Esophagus muscularis mucosa (tissue), 3 donors: ENCODE results near the gene TNS4.

Experiments
- CTCF ChIP-seq, 3 experiments: fragments of 200-600 bp in 2 of 3; fragments of 450-650 bp in 1 of 3; sonication (generic) in 2 of 3; IDR thresholded peaks; one replicate each; pipeline ENCODE4 v1.5.1; 2017 to 2019; ENCODE audit warnings: antibody characterized with exemption in 3 of 3, mild to moderate bottlenecking in 2 of 3, moderate library complexity in 1 of 3
- POLR2A ChIP-seq: fragments of 450-650 bp; IDR thresholded peaks from one replicate; pipeline ENCODE4 v1.6.1; 2017; ENCODE audit warnings: antibody characterized with exemption, moderate library complexity, mild to moderate bottlenecking, low read depth
- POLR2AphosphoS5 ChIP-seq, 2 donors: sonication (generic); formaldehyde crosslinking; IDR thresholded peaks; one replicate each; pipeline ENCODE4 v1.6.1; 2017; ENCODE audit warnings: antibody characterized with exemption in 2 of 2

- TF ChIP-seq CTCF (IDR thresholded peaks at IDR 0.05) (no peak), POLR2A (no peak), POLR2AphosphoS5 (IDR thresholded peaks at IDR 0.05) (no peak)
These were observed 8.4 kb upstream of the TNS4 start for GRCh38 chr17:40509626-40510327.
